Measurements from ENCODE around the gene HSPB9. TPM values are rescaled to one million over a fixed set of nuclear protein-coding genes. Genes with fewer than 3 reads are reported as not detected.

HSPB9 gene
- polyA plus RNA-seq, 1 donor from 2014 or later, result not detected

DNA sequence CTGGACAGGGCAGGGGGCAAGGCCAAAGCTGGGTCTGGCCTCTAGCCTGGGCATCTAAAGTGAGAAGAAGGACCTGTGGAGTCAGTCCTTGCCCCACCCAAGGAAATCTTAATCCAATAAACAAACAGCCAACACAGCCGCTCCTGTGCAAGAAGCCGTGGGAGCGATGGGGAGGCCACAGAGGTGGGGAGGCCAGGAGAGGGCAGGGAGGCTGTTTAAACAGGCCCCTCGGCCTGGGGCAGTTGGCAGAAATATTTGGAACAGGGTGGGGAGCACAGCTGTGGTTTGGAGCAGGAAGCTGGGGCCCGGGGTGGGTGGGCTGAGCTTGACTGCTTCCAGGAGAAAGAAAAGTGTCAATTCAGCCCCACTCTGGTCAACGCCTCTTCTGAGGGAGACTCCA is 29.7 kb upstream of the HSPB9 start:
- H3F3A ChIP-seq (ENCODE audit: insufficient read depth, low read length, poor library complexity, severe bottlenecking), result no peaks in the 10 kb centered on the region
- no peaks in the 10 kb centered on the region for H3K36me3 ChIP-seq (ENCODE audit: insufficient read depth, low read length)
- TF ChIP-seq POLR2AphosphoS5 (IDR thresholded peaks at IDR 0.05) (no peak), EZH2 (IDR thresholded peaks at IDR 0.05; ENCODE audit: borderline replicate concordance, insufficient read depth, low read length, poor library complexity, severe bottlenecking) (no peak), SMC3 (conservative IDR thresholded peaks at IDR 0.05; ENCODE audit: poor library complexity) (no peak), RAD21 (conservative IDR thresholded peaks at IDR 0.05) (no peak), EP300 (conservative IDR thresholded peaks at IDR 0.05; ENCODE audit: poor library complexity, severe bottlenecking) (no peak), TAF1 (IDR thresholded peaks at IDR 0.05; ENCODE audit: low read depth) (no peak), MXI1 (conservative IDR thresholded peaks at IDR 0.05; ENCODE audit: poor library complexity, severe bottlenecking) (no peak)
- TF ChIP-seq, protein P1, sequence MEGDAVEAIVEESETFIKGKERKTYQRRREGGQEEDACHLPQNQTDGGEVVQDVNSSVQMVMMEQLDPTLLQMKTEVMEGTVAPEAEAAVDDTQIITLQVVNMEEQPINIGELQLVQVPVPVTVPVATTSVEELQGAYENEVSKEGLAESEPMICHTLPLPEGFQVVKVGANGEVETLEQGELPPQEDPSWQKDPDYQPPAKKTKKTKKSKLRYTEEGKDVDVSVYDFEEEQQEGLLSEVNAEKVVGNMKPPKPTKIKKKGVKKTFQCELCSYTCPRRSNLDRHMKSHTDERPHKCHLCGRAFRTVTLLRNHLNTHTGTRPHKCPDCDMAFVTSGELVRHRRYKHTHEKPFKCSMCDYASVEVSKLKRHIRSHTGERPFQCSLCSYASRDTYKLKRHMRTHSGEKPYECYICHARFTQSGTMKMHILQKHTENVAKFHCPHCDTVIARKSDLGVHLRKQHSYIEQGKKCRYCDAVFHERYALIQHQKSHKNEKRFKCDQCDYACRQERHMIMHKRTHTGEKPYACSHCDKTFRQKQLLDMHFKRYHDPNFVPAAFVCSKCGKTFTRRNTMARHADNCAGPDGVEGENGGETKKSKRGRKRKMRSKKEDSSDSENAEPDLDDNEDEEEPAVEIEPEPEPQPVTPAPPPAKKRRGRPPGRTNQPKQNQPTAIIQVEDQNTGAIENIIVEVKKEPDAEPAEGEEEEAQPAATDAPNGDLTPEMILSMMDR (IDR thresholded peaks at IDR 0.05; ENCODE audit: poor library complexity, severe bottlenecking), result no peak
- TF ChIP-seq, protein P2, sequence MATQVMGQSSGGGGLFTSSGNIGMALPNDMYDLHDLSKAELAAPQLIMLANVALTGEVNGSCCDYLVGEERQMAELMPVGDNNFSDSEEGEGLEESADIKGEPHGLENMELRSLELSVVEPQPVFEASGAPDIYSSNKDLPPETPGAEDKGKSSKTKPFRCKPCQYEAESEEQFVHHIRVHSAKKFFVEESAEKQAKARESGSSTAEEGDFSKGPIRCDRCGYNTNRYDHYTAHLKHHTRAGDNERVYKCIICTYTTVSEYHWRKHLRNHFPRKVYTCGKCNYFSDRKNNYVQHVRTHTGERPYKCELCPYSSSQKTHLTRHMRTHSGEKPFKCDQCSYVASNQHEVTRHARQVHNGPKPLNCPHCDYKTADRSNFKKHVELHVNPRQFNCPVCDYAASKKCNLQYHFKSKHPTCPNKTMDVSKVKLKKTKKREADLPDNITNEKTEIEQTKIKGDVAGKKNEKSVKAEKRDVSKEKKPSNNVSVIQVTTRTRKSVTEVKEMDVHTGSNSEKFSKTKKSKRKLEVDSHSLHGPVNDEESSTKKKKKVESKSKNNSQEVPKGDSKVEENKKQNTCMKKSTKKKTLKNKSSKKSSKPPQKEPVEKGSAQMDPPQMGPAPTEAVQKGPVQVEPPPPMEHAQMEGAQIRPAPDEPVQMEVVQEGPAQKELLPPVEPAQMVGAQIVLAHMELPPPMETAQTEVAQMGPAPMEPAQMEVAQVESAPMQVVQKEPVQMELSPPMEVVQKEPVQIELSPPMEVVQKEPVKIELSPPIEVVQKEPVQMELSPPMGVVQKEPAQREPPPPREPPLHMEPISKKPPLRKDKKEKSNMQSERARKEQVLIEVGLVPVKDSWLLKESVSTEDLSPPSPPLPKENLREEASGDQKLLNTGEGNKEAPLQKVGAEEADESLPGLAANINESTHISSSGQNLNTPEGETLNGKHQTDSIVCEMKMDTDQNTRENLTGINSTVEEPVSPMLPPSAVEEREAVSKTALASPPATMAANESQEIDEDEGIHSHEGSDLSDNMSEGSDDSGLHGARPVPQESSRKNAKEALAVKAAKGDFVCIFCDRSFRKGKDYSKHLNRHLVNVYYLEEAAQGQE (IDR thresholded peaks at IDR 0.05; ENCODE audit: borderline replicate concordance), result no peak
- H3K4me2 ChIP-seq (ENCODE audit: low read length), result no peak overlapping the region
- H3K9me3 ChIP-seq (ENCODE audit: low read length), result no peaks in the 10 kb centered on the region
- H3K9me2 ChIP-seq (ENCODE audit: insufficient read depth, low read length), result no peaks in the 10 kb centered on the region
- no peaks in the 10 kb centered on the region for H3K79me2 ChIP-seq (replicated peaks; ENCODE audit: insufficient read depth, low read length)
- H4K20me1 ChIP-seq (ENCODE audit: insufficient read depth), result no peaks in the 10 kb centered on the region
- no peak overlapping the region for H3K4me3 ChIP-seq (ENCODE audit: low read length)
- H2AFZ ChIP-seq (ENCODE audit: low read depth, low read length), result no peak overlapping the region
- H3K27me3 ChIP-seq (ENCODE audit: insufficient read depth, low read depth, low read length), result peaks cover 11% of the 10 kb centered on the region
- H3K9ac ChIP-seq (ENCODE audit: low read length), result no peak overlapping the region
- no peak overlapping the region for H3K27ac ChIP-seq (ENCODE audit: low read length)

DNA sequence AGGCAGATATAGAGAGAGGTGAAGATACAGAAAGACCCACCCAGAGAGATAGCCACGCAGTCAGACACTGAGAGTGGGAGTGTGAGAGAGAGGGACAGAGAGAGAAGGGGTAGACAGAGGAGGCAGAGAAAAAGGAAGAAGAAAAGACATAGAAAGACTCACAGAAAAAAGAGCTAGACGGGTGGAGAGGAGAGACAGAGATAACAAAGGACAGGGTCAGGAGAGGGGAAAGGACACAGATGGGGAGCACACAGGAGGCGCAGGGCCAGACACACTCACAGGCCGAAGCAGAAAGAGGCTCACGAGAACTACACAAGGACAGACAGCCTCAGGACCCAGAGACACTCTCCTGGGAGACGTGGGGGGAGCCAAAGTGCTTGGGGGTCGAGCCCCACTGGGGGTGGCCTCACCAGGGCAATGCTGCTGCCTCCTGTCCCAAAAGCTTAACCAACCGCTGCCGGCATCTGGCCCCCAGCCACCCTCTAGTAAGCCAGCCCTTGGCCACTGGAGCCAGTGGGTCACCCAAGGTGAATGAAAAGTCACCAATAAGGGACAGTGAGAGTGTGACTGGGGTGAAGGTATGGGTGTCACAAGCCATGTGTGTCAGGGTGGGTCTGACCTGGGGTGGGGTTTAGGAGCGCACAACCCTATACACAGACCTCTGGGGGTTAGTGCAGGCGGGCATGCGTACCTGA is 28.1 kb upstream of the HSPB9 start:
- Histone ChIP-seq H3K9me3 (ENCODE audit: low read length) (no peaks in the 10 kb centered on the region), H3K79me2 (replicated peaks; ENCODE audit: insufficient read depth, low read length) (no peaks in the 10 kb centered on the region), H3K9ac (ENCODE audit: low read length) (no peak overlapping the region), H3K4me2 (ENCODE audit: low read length) (no peak overlapping the region), H3K36me3 (ENCODE audit: insufficient read depth, low read length) (no peaks in the 10 kb centered on the region), H2AFZ (ENCODE audit: low read depth, low read length) (no peak overlapping the region), H3K27ac (ENCODE audit: low read length) (no peak overlapping the region), H3F3A (ENCODE audit: insufficient read depth, low read length, poor library complexity, severe bottlenecking) (no peaks in the 10 kb centered on the region), H3K4me3 (ENCODE audit: low read length) (no peak overlapping the region), H3K9me2 (ENCODE audit: insufficient read depth, low read length) (no peaks in the 10 kb centered on the region), H3K27me3 (ENCODE audit: insufficient read depth, low read depth, low read length) (peaks cover 18% of the 10 kb centered on the region), H4K20me1 (ENCODE audit: insufficient read depth) (no peaks in the 10 kb centered on the region)
- TF ChIP-seq MXI1 (conservative IDR thresholded peaks at IDR 0.05; ENCODE audit: poor library complexity, severe bottlenecking) (no peak), EP300 (conservative IDR thresholded peaks at IDR 0.05; ENCODE audit: poor library complexity, severe bottlenecking) (no peak), TAF1 (IDR thresholded peaks at IDR 0.05; ENCODE audit: low read depth) (no peak), RAD21 (conservative IDR thresholded peaks at IDR 0.05) (no peak)
- TF ChIP-seq, protein P1 (IDR thresholded peaks at IDR 0.05; ENCODE audit: poor library complexity, severe bottlenecking), result no peak

All from neural cell (in vitro differentiated cells).